ENCODE data around the gene ARL6IP6. TPM values are rescaled to one million over a fixed set of nuclear protein-coding genes. Genes with fewer than 3 reads are reported as not detected.

ARL6IP6 gene
- total and polyA plus RNA-seq, 8 donors: 2.2 to 134 (median 12.8) TPM

DNA sequence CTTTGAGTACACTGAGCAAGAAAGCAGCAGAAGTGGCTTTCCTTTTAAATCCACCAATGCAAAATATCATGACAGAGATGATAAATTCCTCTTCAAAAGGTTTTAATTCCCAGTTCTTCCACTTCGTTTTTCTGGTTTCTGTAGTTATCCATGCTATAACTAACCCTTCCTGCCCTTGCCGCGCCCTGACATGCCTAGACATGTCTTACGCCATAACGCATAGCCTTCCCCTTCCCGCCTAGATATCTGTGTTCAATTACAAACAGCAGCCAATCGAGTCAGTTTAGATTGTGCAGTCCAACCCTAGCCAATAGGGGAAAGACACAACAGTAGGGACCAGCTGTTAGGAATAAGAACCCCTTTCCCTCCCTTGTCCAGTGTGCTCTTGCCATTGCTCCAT lies 17.2 kb upstream of the ARL6IP6 start:
- no peak overlapping the region for H3K27ac ChIP-seq
- no peak overlapping the region for H3K4me3 ChIP-seq
- peaks cover 0 to 10% (median 4%) of the 10 kb centered on the region in 4 donors for H3K9me3 ChIP-seq
- intact Hi-C loops (cut with DNase I; ENCODE audit: low total_unique reads): no loop called here
- H3K4me1 ChIP-seq: peaks cover 0 to 11% (median 6%) of the 10 kb centered on the region in 4 donors
- H3K27me3 ChIP-seq: no peaks in the 10 kb centered on the region
- DNase-seq: no peak
- 96 to 98% (median 97%) methylated on average over 7 of the region's 7 CpGs for WGBS, 5 donors
- H3K36me3 ChIP-seq: peaks cover 0 to 16% (median 11%) of the 10 kb centered on the region in 4 donors
- TF ChIP-seq POLR2AphosphoS5 (IDR thresholded peaks at IDR 0.05) (no peak), POLR2A (IDR thresholded peaks at IDR 0.05) (no peak), EP300 (IDR thresholded peaks at IDR 0.05) (no peak)
- TF ChIP-seq, protein P1, sequence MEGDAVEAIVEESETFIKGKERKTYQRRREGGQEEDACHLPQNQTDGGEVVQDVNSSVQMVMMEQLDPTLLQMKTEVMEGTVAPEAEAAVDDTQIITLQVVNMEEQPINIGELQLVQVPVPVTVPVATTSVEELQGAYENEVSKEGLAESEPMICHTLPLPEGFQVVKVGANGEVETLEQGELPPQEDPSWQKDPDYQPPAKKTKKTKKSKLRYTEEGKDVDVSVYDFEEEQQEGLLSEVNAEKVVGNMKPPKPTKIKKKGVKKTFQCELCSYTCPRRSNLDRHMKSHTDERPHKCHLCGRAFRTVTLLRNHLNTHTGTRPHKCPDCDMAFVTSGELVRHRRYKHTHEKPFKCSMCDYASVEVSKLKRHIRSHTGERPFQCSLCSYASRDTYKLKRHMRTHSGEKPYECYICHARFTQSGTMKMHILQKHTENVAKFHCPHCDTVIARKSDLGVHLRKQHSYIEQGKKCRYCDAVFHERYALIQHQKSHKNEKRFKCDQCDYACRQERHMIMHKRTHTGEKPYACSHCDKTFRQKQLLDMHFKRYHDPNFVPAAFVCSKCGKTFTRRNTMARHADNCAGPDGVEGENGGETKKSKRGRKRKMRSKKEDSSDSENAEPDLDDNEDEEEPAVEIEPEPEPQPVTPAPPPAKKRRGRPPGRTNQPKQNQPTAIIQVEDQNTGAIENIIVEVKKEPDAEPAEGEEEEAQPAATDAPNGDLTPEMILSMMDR (IDR thresholded peaks at IDR 0.05): no peak

DNA sequence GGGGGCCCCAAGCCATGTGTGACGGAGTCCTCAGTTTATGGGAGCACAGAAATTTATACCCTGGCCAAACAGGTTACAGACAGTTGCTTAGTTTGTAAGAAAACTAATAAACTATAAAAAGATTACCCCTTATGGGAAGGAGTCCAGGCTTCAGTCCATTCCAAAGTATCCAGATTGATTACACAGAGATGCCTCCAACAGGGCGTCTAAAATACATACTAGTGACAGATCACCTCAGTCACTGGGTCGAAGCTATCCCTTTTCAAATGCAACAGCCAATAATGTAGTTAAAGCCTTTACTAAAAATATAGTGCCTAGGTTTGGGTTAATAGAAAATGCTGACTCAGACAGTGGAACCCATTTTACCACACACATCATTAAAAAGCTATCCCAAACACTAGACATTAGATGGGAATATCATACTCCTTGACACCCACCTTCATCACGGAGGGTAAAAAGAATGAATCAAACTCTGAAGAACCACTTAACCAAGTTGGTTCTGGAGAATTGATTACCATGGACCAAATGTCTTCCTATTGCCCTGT lies 11.9 kb upstream of the ARL6IP6 start:
- TF ChIP-seq POLR2AphosphoS5 (IDR thresholded peaks at IDR 0.05) (no peak), EP300 (IDR thresholded peaks at IDR 0.05) (no peak), POLR2A (IDR thresholded peaks at IDR 0.05) (no peak)
- TF ChIP-seq, protein P1 (IDR thresholded peaks at IDR 0.05): no peak
- 89 to 98% (median 95%) methylated on average over 4 of the region's 4 CpGs for WGBS, 5 donors
- intact Hi-C loops (cut with DNase I; ENCODE audit: low total_unique reads): no loop called here
- Histone ChIP-seq H3K9me3 (peaks cover 0 to 7% (median 3%) of the 10 kb centered on the region in 4 donors), H3K27me3 (no peaks in the 10 kb centered on the region), H3K36me3 (peaks cover 5 to 35% (median 25%) of the 10 kb centered on the region in 4 donors), H3K27ac (no peak overlapping the region), H3K4me3 (no peak overlapping the region), H3K4me1 (peaks cover 0 to 16% (median 10%) of the 10 kb centered on the region in 4 donors)
- no peak for DNase-seq

DNA sequence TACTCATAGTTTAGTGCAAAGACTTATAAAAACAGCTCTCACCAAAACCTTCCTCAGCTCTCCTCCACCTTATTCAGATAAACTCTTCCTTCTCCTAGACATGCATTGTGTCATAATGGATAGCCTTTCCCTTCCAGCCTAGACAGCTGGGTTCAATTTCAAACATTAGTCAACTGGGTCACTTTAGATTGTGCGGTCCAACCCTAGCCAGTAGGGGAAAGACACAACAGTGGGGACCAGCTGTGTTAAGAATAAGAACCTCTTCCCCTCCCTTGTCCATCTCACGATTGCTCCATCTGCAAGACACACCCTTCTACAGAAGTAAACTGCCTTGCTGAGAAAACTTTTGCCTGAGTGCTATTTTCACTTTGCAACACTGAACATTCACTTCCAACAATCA lies 9.7 kb upstream of the ARL6IP6 start:
- H3K27ac ChIP-seq: no peak overlapping the region
- WGBS, 5 donors: 90 to 99% (median 92%) methylated on average over 2 of the region's 2 CpGs

DNA sequence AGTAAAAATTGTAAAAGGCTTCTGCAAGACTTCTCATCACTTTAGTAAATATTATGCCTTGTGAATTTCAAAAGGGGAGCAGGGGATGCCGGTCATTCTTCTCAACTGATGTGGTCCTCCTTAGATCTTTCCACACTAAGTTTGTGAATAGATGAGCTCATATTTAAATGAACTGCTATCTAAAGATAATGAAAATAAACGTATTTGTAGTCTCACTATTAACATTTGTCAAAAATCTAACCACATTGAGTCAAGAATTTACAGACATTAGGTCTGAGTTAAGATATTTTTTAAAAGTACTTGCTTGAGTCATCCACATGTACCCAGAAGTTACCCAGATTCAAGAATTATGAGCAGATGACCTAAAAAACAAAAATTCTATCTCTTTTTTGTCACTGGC lies 7.7 kb upstream of the ARL6IP6 start:
- Histone ChIP-seq H3K4me1 (peaks cover 8 to 40% (median 23%) of the 10 kb centered on the region in 4 donors), H3K27me3 (no peaks in the 10 kb centered on the region), H3K36me3 (peaks cover 7 to 57% (median 44%) of the 10 kb centered on the region in 4 donors), H3K27ac (no peak overlapping the region), H3K9me3 (no peaks in the 10 kb centered on the region), H3K4me3 (no peak overlapping the region)
- intact Hi-C loops (cut with DNase I; ENCODE audit: low total_unique reads): no loop called here
- no peak for DNase-seq
- TF ChIP-seq EP300 (IDR thresholded peaks at IDR 0.05): no peak
- TF ChIP-seq POLR2AphosphoS5 (IDR thresholded peaks at IDR 0.05): no peak
- TF ChIP-seq POLR2A (IDR thresholded peaks at IDR 0.05): no peak
- TF ChIP-seq, protein P1 (IDR thresholded peaks at IDR 0.05): no peak
- 52 to 73% (median 61%) methylated on average over 2 of the region's 2 CpGs for WGBS, 5 donors

More for the DNA sequence above, 9.7 kb upstream of the ARL6IP6 start:
- H3K36me3 ChIP-seq: peaks cover 7 to 41% (median 35%) of the 10 kb centered on the region in 4 donors
- peaks cover 0 to 24% (median 15%) of the 10 kb centered on the region in 4 donors for H3K4me1 ChIP-seq
- no peaks in the 10 kb centered on the region for H3K9me3 ChIP-seq
- H3K4me3 ChIP-seq: no peak overlapping the region
- no peak for DNase-seq
- no peaks in the 10 kb centered on the region for H3K27me3 ChIP-seq
- intact Hi-C loops (cut with DNase I; ENCODE audit: low total_unique reads): no loop called here
- TF ChIP-seq EP300 (IDR thresholded peaks at IDR 0.05) (no peak), POLR2A (IDR thresholded peaks at IDR 0.05) (no peak), POLR2AphosphoS5 (IDR thresholded peaks at IDR 0.05) (no peak)
- TF ChIP-seq, protein P1 (IDR thresholded peaks at IDR 0.05): no peak
